Measurements from ENCODE around the gene SERPINC1.

DNA sequence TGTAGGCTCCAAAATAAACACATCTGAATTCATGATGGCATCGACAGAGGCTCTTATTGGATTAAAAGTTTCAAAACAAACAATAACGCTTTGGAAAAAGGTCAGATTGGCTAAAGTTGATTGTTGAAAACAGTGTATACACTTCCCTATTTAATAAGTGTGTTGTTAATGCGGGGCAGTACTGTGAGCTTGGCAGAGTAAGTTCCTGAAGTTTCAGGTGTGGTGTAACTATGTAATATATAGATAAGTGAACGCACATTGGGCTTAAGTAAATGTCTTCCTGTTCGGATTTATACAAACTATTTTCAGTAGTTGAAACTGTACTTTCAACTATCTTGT lies 48.1 kb downstream of the SERPINC1 start:
- TF ChIP-seq, protein P1, sequence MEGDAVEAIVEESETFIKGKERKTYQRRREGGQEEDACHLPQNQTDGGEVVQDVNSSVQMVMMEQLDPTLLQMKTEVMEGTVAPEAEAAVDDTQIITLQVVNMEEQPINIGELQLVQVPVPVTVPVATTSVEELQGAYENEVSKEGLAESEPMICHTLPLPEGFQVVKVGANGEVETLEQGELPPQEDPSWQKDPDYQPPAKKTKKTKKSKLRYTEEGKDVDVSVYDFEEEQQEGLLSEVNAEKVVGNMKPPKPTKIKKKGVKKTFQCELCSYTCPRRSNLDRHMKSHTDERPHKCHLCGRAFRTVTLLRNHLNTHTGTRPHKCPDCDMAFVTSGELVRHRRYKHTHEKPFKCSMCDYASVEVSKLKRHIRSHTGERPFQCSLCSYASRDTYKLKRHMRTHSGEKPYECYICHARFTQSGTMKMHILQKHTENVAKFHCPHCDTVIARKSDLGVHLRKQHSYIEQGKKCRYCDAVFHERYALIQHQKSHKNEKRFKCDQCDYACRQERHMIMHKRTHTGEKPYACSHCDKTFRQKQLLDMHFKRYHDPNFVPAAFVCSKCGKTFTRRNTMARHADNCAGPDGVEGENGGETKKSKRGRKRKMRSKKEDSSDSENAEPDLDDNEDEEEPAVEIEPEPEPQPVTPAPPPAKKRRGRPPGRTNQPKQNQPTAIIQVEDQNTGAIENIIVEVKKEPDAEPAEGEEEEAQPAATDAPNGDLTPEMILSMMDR (IDR thresholded peaks at IDR 0.05; ENCODE audit: insufficient read depth, low read depth, low read length), result no peak
- no peak for TF ChIP-seq EZH2 (IDR thresholded peaks at IDR 0.05; ENCODE audit: insufficient read depth, low read length)
